CD4-positive, alpha-beta T cell treated with Interleukin-17A for 1 hour (primary cell): ENCODE measurements around the gene L3MBTL4.
"Not testable (repeated sequence)": the region's sequence is repeated elsewhere in the genome, so short reads cannot be mapped to it uniquely, and the experiment has no call there.

Experiments
- DNase-seq: peaks from one replicate; pipeline ENCODE4 v3.0.0-alpha.2; 2020

The L3MBTL4 gene

DNA sequence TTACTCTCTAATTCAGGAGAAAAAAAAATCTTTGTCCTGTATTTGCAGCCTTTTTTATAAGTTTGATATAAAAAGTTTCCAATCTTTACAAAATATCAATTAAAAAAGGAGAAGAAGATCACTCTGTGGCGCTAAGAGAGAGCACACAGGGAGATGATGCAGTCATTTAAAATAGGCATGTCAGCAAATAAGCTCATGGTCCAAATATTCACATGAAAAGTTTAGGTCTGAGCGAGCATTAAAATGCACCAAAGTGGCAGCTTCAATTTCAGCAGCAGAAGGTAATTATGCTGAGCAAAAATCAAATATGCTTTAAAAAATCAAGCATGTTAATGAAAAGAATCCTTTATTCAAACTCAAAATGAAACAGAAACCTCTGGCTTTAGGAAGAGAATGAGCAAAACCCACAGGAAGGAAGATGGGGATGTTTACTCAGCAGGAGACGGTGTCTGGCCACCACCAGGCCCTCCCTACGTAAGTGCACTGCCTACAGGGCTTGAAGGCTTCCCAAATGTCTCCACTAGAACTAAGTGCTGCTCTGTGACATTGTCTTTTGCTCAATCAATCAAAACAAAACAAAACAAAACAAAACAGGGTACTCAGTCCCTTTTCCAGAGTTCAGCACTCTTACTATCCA lies 120.4 kb downstream of the L3MBTL4 start:
- no peak for DNase-seq

DNA sequence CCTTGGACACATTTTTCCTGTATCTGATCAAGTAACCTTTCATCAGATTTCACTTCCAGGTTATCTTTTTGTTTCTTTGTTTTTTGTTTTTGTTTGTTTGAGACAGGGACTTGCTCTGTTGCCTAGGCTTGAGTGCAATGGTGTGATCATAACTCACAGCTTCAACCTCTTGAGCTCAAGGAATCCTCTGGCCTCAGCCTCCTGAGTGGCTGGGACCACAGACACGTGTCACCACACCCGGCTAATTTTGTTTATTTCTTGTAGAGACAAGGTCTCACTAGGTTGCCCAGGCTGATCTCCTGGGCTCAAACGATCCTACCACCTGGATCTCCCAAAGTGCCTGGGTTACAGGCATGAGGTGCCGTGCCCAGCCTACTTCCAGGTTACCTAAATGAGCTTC lies 124.9 kb downstream of the L3MBTL4 start:
- DNase-seq: no peak

DNA sequence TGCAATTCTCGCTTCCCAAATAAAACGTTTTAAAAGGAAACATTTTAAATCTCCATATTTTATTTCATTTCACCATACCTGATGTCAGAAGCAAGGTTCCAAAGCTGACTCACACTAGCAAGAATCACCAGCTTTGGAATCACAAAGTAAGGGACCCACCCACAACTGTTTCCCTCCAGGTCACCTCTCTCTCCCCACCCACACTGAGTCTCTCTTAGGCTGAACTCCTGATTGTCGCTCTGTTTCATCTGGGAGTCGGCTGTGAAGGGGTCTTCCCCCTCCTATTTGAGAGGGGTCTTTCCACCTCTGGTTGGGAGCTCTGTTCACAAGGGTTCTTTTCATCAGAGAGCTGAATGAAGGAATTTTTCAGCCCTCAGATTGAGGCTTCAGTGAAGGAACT lies 128.1 kb downstream of the L3MBTL4 start:
- no peak for DNase-seq

DNA sequence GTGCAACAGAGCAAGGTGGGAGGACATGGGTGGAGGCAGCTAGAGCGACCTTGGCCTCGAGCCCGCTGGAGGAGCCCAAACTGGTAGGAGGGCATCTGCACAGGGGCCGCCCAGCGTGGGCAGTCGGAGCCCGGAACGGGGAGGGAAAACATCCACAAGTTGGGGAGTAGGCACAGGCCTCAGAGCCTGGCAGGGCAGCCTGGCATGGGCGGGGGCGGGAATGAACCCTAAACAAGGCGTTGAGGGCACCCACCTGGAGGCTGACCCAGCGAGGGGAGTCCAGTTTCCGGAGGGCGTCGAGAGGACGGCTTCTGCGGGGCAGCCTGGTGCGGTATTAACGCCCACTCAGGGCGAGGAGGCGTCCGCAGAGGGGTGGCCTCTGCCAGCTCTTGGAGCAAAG lies 129.9 kb downstream of the L3MBTL4 start:
- DNase-seq: no peak

DNA sequence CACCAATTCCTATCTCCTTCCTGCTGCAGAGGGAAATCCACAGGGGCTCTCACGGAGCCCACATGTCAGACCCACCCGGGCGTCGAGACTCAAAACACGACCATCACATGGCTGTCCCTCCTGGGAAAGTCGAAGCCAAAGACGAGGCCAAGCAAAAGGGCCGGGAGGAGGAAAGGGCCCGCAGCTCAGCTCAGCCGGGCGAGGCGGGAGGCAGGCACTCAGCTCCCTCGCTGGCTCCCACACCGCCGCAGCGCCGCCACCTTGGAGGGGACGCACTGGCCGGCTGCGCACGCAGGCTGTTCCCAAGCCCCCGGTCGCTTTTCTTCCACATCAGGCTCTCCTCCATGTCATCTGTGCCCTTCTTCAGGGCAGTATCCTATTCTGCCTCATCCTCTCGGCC lies 130.4 kb downstream of the L3MBTL4 start:
- no peak for DNase-seq

DNA sequence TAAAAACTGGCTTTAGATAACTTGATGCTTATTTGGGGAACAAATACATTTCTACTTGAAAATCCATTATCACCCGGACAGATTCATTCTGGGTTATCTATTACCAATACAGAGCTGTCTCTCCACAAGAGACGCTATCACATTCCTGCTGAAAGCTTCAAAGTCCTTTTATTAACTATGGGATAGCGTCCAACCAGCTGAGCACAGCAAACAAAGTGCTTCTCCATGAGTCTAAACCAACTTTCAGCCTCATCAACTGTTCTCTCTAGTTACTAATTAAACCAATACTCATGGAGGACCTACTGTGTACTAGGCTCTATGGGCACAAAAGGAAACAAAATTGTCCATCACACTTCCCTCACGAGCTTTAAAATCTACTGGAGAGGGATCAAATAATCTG lies 132.8 kb downstream of the L3MBTL4 start:
- DNase-seq: no peak

DNA sequence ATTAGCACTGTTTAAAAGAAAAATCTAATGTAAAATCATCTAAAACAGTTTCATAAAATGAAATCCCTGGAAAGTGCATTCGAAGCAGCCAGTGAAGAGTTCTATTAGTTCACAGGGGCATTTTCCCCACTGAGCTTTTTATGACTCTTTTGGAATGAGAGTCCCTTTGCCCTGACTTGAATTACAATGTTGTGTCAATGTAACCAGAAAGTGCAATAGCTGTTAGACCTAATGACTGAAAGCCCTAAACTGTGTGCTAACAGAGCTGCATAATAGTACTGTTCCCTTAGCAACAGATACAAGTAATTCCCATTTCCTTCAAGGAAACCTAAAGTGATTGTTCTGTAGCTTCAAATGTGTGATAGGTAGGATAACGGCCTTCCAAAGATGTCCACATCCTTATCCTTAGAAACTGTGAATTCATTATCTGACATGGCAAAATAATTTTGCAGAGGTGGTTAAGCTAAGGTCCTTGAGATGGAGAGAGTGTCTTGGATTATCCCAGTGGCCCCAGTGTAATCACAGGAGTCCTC lies 134.4 kb downstream of the L3MBTL4 start:
- DNase-seq: no peak

DNA sequence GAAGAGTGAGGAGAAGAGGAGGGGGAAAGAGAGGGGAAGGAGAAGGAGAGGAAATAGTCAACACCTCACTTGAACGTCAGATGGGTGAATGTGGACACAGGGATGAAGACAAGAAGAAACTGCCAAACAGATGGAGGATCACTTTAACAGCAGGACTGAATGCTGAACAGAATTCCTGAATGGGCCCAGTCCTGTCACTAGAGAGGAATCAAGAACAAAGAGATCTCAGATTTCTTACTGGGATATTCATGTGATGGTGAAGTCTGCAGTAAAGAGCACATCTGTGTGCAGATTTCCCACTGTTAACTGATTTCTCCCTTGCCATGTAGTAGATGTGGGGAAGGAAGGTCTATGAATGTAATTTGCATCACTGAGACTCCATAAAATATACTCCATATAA lies 135.4 kb downstream of the L3MBTL4 start:
- no peak for DNase-seq

DNA sequence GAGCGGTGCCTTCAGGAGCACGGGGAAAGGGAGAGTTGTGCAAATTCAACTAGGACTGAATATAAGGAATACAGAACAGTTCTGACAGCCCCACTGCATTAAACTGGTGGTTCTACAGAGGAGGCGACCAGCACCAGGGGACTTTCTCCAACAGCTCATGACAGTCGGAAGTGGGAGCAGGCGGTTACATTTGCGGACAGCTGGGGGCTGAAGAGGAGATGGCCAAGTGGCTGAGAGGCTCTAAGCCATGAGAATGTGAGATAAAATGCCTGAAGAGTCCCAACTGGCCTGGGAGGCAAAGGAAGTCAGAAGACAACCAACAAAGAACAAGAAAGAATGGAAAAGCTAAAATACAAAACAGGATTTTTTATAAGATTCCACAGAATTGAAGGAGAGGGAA lies 141.3 kb downstream of the L3MBTL4 start:
- no peak for DNase-seq

DNA sequence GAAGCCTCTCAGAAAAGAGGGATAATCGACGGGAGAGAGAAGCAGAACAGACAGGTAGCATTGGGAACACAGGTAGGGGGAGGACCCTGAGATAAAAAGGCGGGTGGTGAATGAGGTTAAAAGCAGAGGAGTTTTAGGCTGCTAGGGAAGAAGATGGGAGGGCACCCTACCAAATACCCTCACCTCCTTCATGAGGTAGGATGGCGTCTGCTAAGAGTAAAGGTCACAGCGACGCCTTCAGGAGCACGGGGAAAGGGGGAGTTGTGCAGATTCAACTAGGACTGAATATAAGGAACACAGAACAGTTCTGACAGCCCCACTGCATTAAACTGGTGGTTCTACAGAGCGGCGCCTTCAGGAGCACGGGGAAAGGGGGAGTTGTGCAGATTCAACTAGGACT lies 142.6 kb downstream of the L3MBTL4 start:
- not testable (repeated sequence) for DNase-seq

DNA sequence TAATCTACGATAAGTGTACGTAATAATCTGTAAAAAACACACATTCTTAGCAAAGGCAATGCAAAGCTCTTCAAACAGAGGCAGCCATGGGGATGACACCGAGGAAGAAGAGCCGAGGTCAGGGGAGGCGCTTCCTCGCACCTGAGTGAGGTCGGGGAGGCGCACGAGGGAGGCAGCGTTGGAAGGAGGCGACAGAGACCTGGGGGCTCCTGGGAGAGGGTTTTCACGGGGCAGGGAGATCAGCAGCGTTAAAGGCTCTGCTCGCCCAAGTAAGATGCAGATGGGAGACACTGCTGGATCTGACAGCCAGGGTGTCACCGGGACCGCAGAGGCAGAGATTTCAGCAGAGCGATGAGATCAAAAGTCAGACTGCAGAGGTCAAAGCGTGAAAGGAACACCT lies 143.1 kb downstream of the L3MBTL4 start:
- no peak for DNase-seq

DNA sequence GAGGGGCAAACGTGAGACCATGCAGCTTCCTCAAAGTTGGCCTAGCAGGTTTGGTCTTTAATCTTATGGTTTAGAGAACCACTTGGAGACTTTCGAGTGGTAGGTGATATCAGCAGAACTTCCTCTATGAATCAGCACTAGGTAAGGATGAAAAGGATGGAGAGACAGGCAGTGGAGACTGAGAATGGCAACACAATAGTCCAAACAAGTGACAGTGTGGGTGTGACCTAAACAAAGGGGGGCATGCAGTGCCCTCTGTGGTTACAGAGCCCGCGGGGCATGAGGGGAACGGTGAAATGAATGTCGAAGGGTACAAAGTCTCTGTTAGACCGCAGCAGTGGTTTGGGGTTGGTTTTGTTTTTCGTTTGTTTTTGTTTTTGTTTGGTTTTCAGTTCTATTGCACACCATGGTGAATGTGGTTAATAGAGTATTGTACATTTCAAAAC lies 143.9 kb downstream of the L3MBTL4 start:
- DNase-seq: no peak

DNA sequence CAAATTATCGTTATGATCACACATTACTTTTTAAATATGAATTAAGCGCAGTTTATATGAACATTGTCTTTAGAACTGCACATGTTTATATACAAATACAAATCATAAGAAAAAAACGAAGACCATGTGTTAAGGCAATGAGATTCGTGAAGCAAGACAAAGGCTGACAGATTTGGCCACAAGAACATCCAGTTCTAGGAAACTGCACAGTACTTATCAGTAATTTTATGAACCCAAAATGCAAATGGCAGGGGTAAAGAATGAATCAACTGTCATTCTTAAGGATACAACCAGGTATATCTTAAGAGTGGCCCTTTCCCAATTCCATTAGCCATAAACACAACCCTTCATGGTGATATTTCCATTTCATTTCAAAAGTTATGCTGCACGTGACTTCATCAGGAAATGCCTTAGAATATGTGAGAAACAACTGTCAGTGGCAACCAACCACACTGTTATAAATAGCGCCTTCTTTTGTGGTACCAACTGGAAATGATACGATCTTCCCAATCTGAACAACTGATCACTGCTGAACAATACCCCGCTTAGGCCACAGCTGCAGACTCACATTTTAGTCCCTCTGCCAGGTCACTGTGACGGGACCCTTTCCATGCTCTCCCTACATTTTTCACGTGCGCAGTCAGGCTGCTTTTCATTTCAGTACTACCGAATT lies 144.9 kb downstream of the L3MBTL4 start:
- DNase-seq: no peak

DNA sequence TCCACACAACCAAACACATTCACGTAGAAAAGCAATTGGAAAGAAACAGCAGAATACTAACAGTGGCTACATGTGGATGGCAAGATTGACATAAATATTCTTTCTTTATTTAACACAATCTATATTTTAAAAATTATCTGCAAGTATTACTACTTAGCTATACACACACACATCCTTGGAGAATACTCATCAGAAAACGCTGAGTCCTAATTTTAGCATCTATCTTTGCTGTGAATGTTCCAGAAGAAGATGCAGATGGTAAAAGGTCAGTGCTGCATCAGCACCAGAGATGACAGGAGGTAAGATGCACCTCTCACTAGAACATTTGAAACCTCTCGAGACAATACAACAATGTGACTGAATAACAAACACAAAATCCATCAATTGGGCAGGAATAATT lies 148.5 kb downstream of the L3MBTL4 start:
- DNase-seq: no peak

DNA sequence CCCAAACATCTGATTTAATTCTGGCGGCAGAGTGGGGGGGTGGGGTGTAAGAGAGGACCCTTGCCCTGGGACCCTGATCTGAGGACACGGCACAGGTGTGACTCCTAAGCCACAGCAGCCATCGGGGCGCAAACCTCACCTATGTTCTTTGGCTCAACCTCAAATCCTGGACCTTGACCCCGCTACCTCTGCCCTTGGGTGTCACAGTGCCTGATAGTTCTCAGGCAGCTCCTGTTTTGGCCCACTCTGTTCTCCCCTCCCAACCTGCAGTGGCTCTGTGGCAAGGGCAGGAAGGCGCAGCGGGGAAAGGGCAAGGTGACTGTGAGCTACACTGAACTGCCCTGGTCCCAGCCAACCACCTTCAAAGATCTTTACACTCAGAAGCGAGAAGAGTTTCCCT lies 152.8 kb downstream of the L3MBTL4 start:
- no peak for DNase-seq

DNA sequence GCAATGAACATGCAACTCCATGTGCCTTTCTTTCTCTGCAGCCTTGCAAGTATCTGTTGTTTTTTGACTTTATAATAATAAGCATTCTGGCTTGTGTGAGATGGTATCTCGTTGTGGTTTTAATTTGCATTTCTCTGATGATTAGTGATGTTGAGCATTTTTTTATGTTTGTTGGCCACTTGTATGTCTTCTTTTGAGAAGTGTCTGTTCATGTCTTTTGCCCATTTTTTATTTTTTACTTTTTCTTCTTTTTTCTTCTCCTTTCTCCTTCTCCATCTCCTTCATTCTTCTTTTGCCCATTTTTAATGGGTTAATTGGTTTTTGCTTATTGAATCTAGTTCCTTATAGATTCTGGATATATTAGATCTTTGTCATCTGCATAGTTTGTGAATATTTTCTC lies 155.4 kb downstream of the L3MBTL4 start:
- not testable (repeated sequence) for DNase-seq

DNA sequence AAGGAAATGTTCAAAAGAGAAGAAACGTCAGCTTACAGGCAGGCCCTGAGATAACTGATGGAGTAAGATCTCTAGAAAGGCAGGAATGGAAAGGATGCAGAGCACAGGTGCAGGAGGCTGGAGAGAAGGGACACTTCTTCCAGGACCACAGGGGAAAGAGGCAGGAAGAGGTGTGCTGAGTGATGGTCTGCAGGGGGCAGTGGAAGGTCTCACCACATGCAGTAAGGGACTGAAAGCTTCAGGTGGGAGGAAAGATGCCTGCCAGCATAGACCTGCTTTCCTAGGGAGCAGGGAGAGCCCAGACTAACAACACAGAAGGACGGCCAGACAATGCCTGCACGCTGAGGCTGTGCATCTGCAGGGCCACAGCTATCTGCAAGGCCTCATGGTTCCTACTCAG lies 156.8 kb downstream of the L3MBTL4 start:
- DNase-seq: no peak

DNA sequence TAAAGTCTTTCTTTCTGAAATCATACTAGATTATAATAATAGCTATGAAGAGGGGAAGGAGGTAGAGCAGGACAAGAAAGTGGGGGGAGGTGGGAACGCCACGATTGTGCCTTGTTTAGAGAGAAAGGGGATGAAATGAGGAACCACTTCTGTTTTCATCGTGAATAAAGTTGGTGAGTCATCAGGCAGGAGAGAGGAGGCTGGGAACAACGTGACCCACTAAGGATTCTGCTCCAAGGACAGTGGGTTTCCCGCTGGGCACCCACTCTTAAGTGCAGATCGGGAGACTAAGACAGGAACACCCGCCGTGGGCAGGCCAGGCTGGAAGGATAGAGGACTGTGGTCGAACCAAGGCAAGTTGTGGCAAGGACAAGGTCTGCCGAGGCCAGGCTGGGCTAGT lies 158.2 kb downstream of the L3MBTL4 start:
- DNase-seq: no peak

DNA sequence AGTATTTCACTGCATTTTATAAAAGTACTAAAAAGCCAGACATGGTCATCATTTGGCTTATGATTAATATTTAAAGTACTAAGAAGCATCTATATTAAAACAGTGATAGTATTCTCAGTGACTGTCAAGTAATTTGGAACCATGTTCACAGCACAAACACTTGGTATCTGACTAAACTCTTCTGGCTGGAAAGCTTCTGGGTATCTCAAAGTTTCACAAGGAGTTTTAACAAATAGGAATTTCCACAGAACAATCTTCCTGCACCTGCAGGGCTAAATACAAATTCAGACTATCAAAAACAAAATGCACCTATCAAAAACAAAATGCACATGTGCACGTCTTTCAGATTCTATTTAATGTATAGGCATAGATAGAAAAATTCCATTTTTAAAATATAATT lies 158.8 kb downstream of the L3MBTL4 start:
- no peak for DNase-seq

DNA sequence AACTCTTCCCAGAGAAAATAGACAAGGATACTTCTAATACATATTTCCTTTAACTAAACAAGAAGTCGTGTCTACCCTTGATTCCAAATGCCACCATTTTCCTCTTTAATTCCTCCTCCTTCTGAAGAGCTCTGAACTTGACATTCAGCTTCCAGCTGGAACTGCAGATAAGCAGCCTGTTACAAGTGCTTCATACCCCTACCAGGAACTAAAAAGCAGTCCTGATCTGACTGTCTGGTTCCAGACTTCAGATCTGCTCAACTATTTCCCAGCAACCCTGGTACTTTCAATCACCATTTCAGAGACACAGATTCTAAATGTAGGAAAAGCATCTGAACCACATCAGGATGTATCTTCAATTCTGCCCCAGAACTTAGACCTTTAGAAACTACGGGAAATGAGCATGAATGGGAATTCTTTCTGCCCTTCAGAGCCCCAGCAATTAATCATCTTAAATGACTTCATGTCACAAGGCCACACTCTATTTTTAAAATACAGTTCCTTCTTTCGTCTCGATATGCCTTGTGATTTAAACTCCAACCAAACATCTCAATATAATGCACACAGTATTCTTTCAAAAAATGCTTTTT lies 159.5 kb downstream of the L3MBTL4 start:
- DNase-seq: no peak

DNA sequence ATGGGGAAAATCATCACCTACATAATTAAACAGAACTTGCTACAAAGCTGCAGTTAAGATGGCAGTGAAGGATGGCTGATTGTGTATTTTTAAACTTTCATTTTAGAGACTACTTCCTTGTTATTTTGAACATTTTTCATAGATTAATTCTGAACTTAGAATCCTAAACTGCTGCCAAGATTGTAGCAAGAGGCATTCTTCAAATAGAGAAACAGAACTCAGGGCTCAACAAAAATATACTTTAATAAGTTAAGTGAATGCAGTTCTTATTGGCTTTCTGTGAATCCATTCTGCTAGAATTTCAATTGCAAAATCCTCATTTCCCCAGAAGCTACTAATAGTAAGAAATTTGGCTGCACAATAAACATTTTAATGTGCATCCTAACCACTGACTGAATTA lies 160.3 kb downstream of the L3MBTL4 start:
- DNase-seq: no peak

DNA sequence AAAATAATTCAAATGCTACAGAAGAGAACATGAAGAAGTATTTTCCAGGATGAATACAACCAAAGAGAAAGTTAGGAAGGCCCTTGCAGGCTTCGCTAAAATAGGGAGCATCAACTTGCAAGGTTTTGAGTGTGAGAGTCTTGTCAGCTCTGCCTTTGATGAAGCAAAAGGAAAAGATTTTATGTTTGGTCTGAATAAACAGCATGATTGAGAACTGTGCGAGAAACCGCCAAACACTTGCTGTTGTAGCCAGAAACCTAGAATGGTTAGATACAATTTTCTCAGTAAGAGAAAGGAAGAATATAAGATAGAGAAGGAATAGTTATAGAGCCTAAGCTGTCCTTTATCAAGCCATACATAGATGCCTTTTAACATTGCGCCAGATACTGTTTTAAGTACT lies 163.6 kb downstream of the L3MBTL4 start:
- no peak for DNase-seq

DNA sequence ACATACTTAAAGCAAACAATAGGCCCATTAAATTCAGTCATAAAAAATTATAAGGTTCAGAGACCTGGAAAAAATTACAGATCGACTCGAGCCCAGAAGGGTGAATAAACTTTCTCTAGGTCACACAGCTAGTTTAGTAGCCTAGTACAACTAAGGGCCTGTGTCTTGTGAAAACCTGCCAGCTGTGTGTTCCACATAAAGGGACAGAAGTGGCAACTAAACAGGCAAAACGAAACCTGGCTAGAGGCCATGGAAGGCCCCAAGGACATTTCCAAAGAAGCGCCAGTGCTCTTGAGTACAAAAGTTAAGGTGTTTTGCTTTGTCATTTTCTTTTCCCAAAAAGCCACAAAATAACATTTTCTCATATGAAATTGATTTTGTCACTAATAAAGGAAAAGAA lies 164.9 kb downstream of the L3MBTL4 start:
- DNase-seq: no peak

DNA sequence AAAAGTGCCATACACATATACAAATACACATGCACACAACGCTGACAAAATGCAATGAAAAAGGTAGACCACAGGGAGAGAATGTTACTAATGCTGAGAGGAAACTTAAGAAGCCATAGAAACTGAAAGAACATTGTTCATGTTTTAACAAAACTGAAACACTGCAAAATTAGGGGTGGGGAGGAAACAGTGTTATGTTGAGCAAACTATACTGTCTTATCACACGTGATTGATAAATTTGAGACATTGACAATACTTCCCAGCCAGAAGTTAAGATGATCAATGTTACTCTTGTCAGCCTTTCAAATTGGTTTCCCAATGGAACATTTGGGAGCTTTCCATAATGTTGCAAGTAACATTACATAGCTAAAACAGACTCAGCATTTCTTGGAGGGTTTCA lies 165.5 kb downstream of the L3MBTL4 start:
- DNase-seq: no peak
